IPS-11a (cell line): Measurements from ENCODE around the gene HNF1A.

Experiments
- H3K4me3 ChIP-seq: one replicate; pipeline ENCODE4 v1.5.1; 2013; ENCODE audit warnings: low read depth, low read length, control low read depth

The HNF1A gene

DNA sequence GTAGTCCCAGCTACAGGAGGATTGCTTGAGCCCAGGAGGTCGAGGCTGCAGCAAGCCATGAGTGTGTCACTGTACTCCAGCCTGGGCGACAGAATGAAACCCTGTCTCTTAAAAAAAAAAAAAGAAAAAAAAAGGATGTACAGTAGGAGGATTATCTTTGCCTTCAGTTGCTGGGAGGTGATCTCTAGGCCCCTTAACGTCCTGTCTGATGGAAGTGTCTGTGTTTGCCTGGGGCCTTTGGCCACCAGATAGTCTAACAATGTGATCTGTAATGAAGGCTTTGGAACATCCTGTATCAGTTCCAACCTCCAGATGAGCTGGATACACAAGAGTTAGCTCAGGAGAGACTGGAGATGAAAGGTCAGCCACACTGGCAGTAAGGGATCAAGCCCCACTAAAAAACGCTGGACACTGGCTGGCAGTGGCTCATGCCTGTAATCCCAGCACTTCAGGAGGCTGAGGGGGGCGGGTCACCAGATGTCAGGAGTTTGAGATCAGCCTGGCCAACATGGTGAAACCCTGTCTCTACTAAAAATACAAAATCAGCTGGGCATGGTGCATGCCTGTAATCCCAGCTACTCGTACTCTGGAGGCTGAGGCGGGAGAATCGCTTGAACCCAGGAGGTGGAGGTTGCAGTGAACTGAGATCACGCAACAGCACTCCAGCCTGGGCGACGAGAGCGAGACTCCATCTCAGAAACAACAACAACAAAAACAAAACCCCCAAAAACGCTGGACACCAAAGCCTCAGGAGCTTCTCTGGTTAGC lies 19.0 kb upstream of the HNF1A start:
- H3K4me3 ChIP-seq: no peak overlapping the region

DNA sequence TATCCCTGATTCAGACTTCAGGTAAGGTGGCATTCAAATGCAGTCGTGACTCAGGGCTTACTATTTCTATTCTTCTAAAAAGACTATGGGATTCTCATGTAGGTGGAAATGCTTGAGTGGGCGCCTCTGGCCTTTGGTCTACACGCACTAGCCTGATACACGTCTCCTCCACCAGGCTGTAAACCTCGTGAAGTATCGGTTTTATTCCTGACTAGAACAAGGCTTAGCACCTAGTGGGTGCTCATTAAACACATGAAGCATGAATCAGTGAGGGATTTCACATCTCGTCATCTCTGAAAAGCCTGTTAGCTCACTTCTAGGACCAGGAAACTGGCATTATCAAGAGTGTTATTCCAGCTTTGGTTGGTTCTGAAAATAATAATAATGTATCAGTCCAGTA lies 17.7 kb upstream of the HNF1A start:
- H3K4me3 ChIP-seq: no peak overlapping the region

DNA sequence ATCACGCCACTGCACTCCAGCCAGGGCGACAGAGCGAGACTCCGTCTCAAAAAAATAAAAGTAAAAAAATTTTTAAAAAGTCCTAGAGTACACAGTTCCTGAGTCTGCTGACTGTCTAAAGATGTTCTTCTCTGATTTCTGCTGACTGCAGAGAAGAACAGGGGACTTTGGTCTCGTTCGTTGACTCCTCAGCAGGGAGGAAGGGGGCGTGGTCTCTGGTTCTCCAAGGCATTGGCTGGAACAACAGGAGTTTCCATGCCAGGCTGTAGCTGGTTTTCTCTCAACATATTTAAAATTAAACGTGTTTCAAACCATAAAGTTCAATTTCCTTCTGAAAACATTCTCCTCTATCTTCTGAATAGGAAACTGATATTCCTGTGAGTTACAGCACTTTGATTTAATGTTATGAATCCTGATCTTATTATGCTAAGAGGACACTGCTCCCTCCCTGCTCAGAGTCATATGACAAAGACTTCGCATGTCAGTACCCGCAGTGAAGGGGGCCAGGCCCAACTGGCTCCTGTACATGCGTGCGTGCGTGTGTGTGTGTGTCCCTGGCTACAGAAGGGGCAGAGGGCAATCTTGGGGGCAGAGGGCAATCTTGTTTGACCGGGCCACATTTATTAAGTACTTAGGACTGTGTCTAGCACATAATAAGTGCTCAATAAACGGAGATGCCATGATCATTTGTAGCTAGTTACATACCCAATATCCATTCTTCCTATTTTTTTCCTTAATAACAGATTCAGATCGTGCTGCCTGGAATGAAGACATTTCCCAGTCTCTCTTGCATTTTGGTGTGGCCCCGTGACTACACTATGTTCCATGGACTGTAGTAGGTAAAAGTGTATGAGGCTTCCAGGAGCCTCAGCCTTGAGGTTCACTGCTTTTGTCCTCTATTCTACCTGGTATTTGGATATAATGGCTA lies 16.5 kb upstream of the HNF1A start:
- no peak overlapping the region for H3K4me3 ChIP-seq

DNA sequence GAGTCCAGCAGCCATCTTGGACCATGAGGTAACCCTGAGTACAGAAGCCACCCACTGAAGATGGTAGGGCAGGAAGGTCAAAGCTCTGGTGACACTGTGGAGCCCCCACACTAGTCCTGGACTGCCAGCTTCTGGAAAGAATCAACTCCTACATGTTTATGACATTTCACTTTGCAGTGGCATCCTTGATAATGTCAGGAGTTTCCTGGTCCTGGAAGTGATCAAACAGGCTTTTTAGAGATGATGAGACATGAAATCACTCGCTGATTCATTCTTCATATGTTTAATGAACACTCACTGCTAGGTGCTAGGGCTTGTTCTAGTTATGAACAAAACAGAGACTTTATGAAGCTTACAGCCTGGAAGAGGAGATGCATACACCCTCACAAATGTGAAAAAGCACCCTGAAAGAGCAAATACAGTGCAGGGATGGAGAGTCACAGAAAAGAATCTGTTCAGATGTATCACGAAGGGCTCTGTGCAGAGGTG lies 15.8 kb upstream of the HNF1A start:
- H3K4me3 ChIP-seq: no peak overlapping the region

DNA sequence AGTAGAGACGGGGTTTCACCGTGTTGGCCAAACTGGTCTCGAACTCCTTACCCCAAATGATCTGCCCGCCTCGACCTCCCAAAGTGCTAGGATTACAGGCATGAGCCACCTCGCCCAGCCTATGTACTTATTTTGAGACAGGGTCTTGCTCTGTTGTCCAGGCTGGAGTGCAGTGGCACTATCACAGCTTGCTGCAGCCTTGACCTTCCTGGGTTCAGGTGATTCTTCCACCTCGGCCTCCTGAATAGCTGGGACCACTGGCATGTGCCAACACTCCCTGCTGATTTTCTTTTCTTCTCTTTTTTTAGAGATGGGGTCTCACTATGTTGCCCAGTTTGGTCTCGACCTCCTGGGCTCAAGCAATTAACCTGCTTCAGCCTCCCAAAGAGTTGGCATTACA lies 14.0 kb upstream of the HNF1A start:
- no peak overlapping the region for H3K4me3 ChIP-seq

DNA sequence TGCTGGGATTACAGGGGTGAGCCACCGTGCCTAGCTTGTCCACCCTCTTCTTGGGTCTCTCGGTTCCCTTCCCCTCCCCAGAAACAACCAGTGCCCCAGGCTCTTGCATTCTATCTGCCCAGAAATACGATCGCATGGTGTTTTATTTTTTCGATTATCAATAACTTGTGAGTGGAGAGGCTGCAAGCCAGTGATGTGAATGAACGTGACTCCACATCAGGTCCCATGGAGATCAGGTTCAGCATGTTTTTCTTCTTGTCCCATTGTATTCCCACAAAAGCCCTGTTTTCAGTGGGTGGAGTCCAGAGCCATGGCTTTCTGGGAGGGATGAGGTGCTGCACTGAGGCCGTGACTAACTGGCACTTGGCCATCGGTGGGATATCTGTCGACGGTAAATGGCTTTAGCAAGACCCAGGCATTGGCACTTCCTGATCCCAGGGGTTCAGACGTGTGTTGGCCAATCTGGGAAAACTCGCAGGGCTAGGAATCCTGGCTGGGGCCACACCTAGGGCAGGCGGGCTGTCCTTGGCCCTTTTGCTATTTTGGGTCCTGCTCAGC lies 12.7 kb upstream of the HNF1A start:
- H3K4me3 ChIP-seq: no peak overlapping the region

DNA sequence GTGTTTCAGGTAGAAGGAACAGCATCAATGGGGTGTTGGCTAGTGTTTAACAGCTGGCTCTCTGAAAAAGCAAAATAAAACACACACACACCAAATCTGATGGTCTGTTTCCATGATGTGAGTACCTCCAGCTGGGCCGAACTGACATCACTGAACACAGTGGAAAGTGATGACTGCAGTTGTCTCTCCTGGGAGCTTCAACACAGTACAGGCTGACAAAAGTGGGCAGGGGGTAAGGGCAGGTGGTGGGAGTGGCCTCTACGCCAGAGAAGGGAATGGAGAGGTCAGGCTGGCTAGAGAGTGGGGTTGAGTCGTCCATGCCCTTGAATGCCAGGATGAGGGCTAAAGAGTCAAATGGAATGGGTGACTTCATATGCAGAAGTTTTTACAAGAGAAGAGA lies 8.0 kb upstream of the HNF1A start:
- H3K4me3 ChIP-seq: no peak overlapping the region

DNA sequence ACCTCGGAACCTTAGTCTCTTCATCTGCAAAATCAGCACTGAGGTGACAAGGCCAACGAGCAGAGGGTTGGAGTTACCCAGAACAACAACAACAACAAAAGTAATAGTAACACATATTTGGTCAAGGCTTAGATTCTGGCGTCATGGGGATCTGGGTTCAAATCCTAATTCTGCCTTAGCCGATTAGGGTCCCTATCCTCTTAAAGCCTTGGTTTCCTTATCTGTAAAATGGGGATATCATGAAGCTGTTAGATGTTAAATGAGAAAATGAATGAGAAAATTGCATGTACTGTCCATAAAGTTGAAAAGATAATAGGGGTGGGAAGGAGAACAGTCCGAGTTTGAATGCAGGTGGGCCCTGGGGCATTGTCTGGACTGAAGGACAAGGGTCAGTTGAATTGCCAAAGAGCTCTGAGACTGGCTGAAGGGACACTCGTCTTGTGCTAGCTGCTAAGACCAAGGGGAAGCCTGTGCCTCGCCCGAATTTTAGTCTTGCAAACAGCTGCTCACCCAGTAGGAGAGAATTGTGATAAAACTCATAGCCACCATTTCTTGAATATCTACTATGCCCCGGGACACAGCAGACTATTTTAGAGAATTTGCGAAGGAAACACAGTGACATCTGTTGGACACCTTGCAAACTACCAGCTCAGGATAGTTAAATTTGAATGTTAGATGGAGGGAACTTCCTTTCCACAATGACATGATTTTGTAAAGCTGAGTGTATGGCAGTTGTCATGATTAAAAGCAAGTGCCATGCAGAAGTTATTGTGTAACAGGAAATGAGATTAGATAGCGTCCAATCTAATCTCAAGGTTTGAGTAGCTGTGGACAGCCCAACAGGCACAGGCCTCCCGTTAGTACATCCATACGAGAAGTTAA lies 6.8 kb upstream of the HNF1A start:
- no peak overlapping the region for H3K4me3 ChIP-seq

DNA sequence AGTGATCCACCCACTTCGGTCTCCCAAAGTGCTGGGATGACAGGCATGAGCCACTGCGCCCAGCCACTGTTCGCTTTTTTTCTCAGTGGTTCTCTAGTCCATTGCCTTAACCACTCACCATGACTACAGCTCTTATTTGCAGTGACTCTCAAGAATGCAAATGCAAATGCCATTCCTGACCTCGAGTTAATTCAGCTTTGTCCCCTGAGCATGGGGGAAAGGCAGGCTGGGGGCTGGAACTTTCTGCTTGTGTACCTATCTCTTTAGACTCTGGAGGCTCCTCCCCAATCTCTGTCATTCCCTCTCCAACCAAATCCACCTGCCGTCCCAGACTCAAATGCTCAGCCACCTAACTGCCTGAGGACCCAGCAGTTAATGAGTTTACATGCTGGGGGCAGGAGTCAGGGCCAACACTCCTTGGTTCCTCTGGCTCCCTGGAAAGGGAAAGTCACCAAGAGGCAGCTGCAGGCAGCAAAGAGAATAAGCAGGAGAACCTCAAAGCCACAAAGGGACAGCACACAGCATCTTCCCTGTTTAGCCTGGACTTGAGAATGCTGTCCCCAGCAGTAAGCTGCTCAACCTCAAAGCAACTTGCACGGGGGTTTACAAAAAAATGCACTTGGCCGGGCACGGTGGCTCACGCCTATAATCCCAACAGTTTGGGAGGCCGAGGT lies 5.3 kb upstream of the HNF1A start:
- no peak overlapping the region for H3K4me3 ChIP-seq

DNA sequence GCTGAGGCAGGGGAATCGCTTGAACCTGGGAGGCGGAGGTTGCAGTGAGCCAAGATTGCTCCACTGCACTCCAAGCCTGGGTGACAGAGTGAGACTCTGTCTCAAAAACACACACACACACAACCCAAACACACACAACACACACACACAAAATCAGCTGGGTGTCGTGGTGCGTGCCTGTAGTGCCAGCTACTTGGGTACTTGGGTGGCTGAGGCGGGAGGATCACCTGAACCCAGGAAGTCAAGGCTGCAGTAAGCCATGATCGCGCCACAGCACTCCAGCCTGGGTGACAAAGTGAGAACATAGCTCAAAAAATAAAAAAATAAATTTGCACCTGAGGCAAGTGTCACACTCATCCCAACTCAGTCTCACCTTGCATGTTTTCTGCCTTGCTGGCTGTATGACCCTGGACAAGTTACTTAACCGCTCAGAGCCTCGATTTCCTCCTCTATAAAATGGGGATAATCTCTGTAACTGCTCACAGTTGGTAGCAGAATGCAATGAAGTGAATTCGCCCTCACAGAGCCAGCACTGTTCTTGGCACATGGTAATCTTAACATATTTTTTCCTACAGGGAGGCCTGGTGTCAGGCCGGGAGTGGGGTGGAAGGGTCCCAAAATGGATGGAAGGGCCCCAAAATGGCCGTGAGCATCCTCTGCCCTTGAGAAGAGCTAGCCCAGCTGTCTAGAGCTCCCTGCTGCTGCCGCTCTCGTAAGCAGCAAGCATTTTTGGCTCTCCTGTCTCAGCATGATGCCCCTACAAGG lies 630 bp upstream of the HNF1A start:
- H3K4me3 ChIP-seq: no peak overlapping the region

DNA sequence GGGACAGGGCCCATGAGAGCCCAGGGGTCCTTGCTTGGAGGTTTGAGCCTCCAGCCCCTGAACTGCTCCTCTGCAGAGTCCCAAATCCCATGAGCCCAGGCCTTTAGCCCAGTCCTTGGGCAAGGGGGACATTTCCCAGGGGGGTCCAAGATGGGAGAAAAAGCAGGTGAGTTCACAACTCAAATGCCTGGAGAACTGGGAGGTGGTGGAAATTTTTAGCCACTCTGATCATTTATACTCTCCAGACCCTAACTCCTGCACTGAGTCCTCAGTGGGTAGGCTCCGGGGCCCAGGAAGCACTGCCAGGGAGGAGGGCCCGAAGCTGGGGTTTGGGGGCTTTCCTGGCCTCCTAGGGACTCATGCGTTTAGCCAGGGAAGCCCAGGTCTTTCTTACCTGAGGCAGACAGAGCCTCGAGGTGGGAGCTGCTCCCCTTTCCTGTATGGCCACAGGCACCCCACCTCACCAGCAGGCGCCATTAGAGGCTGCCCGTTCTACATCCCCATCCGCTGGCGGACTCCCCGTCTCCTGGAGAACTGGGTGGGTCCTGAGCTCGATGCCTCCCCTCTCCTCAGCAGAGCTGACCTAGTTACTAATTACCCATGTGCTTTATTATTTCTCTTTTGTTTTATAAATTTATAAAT lies 998 bp downstream of the HNF1A start:
- H3K4me3 ChIP-seq: no peak overlapping the region

DNA sequence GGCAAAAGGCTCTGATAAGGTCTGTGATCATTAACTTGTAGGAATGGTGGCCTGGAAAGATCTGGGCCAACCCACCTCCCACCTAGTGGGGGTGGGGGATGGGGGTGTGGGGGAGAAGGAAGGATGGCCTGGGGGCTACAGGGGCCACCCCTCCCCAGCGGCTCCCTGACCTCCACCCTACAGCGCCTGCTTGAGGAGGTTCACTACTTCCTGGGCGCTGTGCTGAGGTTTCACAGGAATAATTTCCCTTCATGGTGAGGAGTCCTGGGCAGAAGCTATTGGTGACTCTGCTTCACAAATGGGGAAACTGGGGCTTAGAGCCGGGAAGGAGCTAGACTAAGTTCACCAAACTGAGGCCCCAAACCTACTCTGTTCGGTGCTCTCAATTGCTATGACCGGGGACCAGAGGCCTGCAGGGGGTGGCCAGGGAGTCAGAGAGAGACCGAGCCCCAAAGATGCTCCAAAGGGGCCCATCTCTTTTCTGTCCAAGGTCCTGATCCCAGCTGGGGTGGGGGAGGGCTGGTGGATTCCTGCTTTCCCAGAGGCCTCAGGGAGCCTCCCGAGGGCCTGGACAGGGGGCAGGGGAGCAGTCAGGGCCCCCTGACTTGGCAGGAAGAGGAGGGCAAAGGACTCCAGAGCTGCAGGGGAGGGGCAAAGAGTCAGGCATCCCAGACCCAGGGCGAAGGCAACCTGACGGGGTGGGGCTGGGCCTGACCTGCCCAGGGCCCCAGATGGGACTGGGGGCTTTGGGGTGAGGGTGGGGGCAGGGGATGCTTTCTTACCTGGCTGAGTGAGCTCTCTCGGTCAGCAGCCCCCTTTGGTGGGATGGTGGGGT lies 1.7 kb downstream of the HNF1A start:
- H3K4me3 ChIP-seq: no peak overlapping the region

DNA sequence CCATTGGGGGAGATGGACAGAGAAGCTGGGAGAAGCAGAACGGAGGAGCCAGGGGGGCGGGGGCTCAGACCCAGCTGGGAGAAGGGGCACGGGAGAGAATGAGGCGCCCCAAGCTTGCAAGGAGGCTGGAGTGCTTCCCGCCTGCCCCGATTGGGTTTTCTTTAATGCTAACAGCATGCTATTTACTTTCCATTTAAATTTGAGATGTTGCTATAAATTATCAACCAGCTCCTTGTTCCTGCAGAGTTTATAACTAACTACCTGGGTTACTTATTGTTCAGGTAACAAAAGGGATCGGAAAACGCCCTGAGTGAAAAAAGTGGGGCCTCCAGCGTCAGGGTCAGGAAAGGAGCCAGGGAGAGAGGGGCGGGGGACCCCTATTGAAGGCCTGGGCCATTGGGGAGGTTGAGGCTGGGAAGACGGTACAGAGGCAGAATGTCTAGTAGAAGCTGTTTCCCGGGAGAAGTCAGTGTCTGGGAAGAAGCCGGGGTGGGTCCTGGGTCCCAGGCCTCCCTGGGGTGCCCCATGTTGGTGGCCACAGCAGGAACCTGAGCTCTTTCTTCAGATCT lies 2.5 kb downstream of the HNF1A start:
- H3K4me3 ChIP-seq: no peak overlapping the region

DNA sequence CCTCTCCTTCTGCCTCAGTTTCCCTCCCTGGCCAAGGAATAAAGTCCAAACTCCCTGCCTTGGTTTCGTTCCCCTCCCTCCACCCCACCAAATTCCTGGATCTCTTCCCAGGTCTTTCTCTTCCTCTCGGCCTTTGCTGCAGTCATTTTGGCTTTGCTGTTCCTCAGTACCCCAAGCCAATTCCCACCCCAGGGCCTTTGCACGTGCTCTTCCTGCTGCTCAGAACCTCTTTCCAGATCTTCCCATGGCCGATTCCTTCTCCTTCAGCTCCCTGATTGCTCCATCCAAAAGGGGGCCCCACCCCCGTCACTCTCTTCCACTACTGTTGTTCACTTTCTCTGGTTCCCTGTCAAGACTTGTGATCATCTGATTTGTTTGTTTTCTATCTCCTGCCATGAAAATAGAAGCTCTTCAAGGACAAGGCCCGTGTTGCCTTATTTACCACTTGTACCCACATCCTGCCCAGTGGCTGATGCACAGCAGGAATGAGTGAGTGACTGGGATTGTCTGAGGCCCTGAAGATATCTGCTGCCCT lies 3.1 kb downstream of the HNF1A start:
- H3K4me3 ChIP-seq: no peak overlapping the region

DNA sequence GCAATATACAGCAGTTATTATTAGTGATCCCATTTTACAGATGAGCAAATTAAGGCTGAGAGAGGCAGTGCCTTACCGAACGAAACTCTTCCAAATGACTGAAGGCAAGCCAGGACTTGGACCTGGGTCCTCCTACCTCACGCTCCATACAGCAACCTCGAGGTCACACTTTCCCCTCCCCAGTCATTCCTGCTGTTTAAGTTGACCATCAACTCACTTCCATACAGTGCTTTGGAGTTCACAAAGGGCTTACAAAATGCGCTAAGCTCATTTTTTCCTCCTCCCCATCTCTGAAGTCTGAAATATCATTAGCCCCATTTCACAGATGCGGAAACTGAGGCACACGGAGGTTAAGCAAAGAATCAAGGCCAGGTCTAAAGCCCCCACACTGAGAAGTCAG lies 4.3 kb downstream of the HNF1A start:
- H3K4me3 ChIP-seq: no peak overlapping the region

DNA sequence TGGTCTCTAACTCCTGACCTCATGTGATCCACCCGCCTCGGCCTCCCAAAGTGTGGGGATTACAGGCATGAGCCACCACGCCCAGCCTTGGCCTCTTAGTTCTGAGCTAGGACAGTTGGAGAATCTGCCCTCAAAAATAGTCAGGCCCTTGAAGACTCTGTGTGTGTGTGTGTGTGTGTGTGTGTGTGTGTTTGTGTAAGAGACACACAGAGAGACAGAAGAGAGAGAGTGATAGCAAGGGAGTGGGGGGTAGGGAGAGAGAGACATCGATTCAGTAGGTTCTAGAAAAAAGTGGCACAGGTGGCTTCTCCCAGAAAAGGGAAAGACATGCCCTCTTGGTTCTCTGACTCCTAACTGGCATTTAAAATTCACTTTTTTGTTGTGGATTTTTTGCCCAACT lies 5.4 kb downstream of the HNF1A start:
- H3K4me3 ChIP-seq: no peak overlapping the region

DNA sequence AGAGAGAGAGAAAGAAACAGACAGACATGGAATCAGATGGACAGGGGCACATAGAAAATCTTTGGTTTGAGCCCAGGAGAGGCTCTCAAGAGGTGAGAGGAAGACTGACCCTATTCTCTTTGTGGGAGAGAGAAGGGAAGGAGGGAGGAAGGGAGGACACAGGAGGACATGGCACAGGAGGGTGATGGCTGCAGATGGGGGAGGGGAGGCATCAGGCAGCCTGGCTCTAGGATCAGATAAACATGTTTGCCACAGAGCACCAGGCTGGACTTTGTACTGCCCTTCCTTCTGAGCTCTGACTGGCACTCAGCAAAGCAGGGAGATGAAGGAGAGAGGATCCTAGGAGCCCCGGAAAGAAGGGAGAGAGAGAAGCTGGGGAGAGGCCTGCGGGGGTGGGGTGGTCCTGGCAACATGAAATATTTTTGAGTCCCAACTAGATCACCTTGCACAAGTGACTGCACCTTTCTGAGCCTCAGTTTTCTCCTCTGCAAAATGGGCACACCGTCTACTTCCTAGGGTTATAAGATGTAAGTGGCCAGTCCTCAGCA lies 6.1 kb downstream of the HNF1A start:
- no peak overlapping the region for H3K4me3 ChIP-seq
